HG02938 (cell line): ENCODE measurements around the gene LPCAT1.
A peak's percentile ranks its signal among the peaks of the same experiment; 100 is the strongest.
"Not testable (repeated sequence)": the region's sequence is repeated elsewhere in the genome, so short reads cannot be mapped to it uniquely, and the experiment has no call there.

Source experiments
- ATAC-seq: cut with Tn5 transposase; IDR thresholded peaks from one replicate; pipeline ENCODE4 v1.9.1; 2021; ENCODE audit warnings: mild to moderate bottlenecking, moderate library complexity; ENCODE audit not compliant: unreplicated experiment

The LPCAT1 gene

DNA sequence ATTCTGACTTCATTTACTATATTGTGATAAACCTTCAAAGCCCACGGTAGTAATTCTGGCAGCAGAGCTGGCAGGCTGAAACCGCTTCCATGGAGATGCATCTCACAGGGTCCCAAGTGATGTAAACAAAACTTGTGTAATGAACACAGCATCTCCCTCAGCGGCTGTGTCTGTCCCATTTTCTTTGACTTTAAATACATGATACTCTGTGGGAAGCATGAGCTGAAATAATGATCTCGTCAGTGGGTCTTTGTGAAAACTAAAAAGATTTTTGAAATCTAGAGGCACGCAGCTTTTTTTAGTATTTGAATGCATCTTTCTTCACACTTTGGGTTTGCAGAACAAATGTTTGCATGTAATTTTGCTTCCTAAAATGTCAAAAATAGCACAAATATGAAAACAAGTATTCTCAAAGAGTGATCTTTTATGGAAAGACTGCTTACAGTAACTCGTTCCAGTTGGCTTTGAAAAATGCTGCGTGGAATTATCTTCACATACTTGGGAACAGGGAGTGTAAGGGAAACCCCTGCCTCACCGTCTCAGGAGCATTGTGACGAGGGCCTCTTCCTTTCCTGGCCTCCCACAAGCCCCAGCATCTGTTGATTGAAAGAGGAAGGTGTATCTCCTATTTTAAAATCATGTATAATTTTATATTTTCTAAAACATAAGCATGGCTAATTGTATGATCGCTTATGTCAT is 18.1 kb upstream of the LPCAT1 start:
- ATAC-seq, result no peak

DNA sequence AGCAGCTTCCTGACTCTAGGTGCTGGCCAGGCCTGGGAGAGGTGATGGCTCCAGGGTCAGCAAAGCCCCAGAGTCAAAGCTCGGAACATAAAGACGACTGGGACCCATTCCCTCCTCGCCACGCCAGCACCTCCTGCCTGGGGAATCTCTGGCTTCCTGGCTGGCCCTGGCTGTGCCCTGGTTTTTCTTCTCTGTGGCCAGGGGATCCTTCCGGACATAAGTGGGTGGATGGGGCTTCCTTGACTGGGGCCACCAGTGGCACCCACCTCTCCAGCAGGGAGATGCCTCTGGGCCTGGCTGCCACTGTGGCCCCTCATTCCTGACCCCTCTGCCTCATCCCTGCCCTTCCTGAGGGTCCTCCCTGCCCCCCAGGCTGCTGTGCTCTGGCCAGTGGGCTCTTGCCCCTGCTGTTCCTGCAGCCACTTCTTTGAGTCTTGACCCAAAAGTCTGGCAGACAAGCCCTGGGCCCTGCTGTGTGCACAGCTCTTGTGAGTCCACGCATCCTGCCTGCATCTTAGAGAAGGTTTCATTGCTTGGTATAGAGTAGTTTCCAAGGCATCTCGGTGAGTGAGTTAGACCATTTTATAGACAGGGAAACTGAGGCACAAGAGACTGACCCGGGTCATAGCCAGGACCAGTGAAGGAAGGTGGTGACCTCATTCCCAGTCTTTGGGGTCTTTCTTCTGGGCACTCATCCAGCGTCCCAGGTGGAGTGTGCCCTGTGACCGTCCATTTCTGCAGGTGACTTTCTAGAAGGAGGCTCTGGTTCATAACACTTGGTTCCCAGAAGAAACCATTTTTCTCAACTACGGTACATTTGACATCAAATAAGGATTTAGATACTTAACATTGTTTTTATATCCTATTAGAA is 17.3 kb upstream of the LPCAT1 start:
- ATAC-seq, result no peak

DNA sequence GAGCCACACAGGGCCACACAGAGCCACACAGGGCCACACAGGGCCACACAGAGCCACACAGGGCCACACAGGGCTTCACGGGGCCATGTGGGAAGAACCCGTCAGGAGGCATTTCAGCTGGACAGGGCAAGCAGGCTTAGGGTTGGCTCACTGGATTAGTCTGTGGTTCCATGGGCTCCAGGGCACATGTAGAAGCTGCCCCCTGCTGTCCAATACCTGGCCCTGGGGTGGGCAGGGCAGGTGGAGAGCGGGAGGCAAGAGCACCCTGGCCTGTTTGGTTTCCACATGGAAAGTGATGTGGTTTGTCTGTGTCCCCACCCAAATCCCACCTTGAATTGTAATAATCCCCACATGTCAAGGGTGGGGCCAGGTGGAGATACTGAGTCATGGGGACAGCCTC is 16.4 kb upstream of the LPCAT1 start:
- no peak for ATAC-seq

DNA sequence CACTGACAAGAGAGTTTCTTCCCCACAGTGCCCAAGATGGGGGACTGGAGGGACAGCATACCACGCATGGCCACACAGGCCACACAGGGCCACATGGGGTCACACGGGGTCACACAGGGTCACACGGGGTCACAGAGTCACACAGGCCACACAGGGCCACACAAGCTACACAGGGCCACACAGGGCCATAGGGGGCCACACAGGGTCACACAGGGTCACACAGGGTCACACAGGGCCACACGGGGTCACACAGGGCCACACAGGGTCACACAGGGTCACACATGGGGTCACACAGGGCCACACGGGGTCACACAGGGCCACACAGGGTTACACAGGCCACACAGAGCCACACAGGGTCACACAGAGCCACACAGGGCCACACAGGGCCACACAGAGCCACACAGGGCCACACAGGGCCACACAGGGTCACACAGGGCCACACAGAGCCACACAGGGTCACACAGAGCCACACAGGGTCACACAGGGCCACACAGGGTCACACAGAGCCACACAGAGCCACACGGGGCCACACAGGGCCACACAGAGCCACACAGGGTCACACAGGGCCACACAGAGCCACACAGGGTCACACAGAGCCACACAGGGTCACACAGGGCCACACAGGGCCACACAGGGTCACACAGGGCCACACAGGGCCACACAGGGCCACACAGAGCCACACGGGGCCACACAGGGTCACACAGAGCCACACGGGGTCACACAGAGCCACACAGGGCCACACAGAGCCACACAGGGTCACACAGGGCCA is 15.8 kb upstream of the LPCAT1 start:
- not testable (repeated sequence) for ATAC-seq

DNA sequence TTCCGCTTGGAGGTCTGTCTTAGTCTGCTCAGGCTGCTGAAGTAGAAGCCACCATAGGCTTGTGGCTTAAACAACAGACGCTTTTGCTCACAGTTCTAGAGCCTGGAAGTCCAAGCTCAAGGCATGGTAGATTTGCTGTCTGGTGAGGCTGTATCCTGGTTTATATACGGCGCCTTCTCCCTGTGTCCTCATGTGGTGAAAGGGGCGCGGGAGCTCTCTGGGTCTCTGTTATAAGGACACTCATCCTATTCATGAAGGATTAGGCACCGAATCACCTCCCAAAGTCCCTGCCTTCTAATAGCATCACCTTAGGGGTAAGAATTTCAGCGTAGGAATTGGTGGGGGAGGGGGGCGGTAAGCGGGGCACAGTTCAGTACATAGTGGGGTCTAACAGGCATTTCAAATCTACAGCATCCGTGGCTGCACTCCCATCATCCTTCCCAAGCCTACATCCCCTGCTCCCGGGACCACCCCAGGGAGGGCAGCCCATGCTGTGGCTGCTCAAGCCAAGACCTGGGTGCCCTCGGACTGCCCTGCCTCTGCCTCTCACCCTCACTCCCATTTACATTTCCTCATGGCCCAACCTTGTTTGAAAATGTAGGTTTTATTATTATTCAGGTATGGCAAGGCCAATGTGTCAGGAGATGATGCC is 15.1 kb upstream of the LPCAT1 start:
- no peak for ATAC-seq

- no peak for ATAC-seq
Observed at GRCh38 chr5:1538276-1538675, 14.5 kb upstream of the LPCAT1 start.

- ATAC-seq, result no peak
Observed at GRCh38 chr5:1537603-1538154, 13.9 kb upstream of the LPCAT1 start.

DNA sequence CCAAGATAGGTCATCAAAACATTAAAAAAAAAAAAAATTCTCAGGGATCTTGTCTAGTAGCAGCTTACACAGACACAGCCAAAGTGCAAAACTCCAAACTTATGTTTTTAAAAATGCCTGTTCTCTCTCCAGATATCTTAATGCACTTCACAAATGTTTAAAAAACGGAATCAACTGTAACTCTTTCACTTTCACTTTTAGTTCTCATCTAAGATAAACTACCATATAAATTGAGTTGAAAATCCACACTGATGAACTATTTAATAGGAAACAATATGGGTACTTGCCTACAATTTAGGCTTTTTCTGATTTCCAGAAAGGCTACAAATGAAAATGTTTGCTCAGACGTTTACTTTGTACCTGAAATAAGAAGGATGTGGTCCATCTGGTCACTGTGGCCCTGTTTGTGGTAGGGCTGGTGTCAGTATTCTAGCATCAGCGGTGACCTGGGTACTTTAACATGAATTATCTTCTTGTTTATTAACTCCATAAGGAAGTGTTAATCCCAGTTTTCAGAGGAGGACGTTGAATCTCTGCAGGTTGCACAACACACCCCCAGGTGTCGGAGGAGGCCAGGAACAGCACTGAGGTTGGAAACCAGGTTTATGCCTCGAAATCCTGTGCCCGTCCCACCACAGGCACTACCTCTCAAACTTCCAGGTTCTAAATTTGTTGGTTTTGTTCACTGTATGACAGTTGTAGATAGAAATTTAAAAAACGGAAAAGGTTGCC is 13.3 kb upstream of the LPCAT1 start:
- ATAC-seq, result no peak

DNA sequence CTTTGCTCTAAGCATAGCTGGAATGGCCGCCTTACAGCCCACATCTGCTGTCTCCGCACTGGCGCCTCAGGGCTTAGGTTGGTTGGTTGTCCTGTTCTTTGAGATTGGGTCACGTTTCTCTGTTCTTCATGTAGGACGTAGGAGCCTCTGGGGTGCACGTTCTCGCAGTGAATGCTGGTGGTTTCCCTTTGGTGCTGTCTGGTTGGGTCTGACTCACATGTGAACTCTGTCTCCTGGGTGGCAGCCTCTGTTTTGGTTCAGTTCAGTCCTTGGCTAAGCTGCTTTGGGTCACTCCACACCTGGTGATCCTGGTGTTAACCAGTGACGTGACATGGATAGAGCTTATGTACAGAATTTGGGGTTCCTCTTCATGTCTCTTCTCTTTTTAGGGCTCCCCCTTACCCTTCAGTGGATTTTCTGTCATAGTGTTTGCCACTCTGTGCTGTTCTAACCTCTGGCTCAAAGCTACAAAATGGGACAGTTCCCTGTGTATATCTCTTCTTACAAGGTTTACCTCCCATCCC is 12.6 kb upstream of the LPCAT1 start:
- peak; percentile 98 for ATAC-seq

DNA sequence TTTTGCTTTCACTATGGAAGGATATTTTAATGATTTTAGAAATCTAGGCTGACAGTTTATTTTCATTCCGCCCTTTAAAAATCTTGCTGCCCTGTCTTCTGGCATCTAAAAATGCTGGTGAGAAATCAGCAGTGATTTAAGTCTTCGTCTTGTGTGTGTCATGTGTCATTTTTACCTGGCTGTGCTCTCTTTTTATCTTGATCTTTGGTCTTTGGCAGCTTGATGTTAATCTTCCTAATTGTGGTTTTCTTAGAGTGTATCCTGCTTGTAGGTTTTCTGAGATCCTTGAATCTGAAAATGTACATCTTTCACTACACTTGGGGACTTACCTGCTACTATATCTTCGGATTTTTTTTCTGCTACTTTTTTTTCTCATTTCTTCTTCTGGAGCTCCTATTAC is 11.9 kb upstream of the LPCAT1 start:
- ATAC-seq, result no peak

GRCh38 chr5:1532384-1532783 is 8.6 kb upstream of the LPCAT1 start:
- ATAC-seq, result no peak

DNA sequence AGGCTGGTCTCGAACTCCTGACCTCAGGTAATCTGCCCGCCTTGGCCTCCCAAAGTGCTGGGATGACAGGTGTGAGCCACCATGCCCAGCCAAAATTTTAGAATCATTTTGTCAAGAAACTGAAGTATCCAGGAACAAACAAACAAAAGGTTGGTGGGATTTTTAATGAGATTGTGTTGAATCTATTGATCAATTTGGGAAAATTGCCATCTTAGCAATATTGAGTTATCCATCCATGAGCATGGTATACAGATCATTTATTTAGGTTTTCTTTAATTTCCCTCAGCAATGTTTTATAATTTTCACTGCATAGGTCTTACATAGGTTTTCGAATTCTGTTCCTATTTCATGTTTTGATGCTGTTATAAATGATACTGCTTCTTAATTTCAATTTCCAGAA is 5.7 kb upstream of the LPCAT1 start:
- no peak for ATAC-seq

DNA sequence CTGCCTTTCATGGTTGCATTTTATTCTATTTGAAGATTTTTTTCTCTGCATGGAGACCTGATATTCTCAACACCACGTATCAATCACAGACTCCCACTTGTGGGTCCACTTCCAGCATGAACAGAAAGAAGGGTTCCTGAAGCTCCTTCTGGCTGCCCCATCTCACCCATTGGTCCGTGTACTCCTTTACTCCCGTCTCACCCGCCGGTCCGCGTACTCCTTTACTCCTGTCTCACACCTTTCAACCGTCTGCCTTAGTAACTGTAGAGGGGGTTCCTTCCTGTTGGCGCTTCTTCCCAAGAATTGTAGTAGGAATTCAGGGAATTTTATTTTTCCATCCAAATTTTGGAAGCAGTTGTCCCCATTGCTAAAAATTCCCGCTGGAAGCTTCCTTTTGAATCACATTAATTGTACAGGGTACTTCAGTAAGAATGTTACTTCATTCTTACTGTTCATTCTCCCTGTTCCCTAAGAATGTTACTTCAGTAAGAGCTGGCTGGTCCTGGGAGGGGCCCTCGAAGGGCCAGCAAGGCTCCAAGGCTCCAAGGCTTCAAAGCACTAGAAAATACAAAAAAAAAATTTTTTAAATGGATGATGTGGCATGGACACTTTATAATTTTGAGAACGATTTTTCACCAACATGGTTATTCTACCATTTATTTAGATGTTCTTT is 3.9 kb upstream of the LPCAT1 start:
- no peak for ATAC-seq

GRCh38 chr5:1526681-1527131 is 2.9 kb upstream of the LPCAT1 start:
- no peak for ATAC-seq

DNA sequence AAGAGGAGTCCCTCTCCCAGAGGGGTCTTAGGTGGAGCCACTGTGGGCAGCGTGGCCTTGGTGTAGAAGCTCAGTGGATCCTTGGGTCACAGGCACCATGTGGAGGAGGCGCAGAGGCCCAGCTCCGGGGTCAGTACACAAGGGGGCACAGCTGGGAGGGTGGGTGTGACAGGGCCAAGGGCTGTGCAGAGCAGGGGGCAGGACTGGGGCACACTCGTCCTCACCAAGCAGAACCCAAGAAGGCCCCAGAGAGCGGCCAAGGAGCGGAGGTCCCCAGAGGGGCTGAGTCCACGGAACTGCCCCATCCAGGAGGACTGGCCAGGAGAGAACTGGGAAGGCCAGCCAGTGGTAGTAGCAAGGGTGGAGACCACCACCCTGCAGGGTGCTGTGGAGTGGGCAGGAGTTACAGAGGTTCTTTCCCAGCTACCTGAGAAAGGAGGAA is 2.5 kb upstream of the LPCAT1 start:
- no peak for ATAC-seq

DNA sequence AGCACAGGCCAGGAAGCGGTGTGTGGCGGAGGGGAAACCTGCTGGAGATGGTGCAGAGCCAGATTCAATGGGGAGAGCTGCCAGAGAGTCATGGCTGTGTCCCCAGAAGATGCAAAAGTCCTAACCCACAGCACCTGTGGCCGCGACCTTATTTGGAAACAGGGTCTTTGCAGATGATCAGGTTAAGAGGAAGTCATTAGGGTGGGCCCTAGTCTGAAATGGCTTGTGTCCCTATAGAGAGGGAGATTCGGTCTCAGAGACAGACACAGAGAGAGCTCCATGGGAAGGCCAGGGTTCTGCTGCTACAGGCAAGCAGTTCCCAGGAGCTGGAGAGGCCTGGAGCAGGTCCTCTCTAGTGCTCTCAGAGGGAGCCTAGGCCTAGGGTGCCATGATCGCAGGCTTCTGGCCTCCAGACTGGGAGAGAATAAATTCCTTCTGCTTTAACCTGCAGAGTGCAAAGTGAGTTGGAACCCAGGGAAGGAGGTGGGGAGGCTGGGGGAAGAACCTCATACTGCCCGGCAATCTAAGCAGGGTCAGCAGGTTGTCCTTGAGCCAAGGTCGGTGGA is 1.9 kb upstream of the LPCAT1 start:
- ATAC-seq, result no peak

- no peak for ATAC-seq
Observed at GRCh38 chr5:1524799-1525623, 1.3 kb upstream of the LPCAT1 start.

GRCh38 chr5:1524481-1524798 is 680 bp upstream of the LPCAT1 start:
- ATAC-seq, result no peak
